HG03139 (cell line): ENCODE data around the gene PKNOX2.

ENCODE experiments used
- ATAC-seq: cut with Tn5 transposase; IDR thresholded peaks from one replicate; pipeline ENCODE4 v1.9.1; 2021; ENCODE audit not compliant: unreplicated experiment

The PKNOX2 gene

GRCh38 chr11:125332821-125333220 lies 168.3 kb downstream of the PKNOX2 start:
- no peak for ATAC-seq

- ATAC-seq: no peak
These were observed 169.0 kb downstream of the PKNOX2 start for GRCh38 chr11:125333354-125334073.

GRCh38 chr11:125335106-125335505 lies 170.6 kb downstream of the PKNOX2 start:
- no peak for ATAC-seq

- ATAC-seq: no peak
These were observed 173.6 kb downstream of the PKNOX2 start for GRCh38 chr11:125337836-125338834.

DNA sequence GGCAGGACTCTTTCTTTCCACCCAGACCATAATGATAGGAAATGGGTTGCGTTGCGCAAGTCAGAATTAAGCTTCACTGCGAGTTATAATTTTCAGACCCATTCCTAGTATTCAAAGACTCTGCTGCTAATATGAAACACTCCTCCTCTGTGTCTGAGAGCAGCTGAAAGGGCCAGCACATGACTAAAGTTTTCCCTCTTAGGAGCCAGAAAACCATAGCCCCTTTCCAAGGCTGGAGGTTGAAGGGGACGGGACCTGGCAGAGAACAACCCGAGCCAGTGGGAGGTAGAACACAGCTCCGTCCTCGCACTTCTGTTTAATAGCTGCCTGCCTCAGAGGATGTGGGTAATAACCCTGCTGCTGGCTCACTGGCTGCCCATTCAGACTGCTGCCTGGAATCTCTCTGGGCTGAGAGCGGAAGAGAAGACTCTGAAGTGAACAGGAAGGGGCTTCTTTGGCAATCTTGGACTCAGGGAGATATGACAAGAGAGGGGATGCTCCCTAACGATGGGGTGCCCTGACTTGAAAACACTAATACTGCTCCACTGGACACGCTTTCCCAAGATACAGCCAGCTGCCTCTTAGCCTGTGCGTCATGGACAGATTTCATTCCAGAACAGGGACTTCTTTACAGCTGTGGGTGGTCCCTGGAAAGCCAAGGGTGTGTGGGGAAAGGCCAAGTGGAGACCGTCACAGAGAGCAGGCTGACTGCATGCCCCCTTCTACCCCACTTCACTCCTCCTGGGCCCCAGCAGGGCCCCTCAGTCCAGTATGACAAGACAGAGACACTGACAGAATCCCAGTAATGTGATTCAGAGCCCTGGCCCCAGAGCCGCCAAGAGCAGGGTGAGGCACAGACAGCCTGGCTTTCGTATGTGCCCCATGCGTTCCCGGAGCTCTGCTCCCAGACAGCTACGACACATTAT lies 174.6 kb downstream of the PKNOX2 start:
- no peak for ATAC-seq

GRCh38 chr11:125341676-125342075 lies 177.1 kb downstream of the PKNOX2 start:
- ATAC-seq: no peak

DNA sequence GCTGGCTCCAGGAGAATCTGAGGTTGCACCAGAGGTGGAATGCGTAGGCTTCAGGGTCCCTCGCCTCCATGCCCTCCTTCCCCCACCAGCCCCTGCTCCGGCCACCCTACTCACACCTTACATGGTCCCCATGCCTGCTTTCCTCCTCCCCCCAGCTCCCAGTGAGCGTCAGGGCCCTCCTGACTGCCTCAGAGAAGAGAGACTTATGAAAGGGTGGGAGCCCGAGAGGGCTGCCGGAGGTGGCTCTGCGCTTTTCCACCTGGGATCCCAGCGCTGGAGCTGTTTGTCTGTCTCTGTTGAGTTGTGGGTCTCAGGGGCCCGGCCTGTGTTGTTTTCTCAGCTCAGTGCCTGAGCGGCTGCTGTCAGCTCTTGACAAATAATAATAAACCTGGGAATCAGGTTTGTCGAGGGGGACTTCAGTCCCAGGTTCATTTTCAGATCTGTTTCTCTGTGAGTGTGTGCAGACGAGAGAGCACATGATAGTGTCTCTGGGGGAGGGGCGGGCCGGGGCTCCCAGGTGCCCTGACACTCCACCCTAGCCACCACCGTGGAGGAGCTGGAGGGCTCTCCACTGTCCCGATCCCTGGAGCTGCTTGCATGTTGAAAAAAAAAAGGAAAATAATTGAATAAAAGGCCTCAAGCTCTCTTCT lies 177.9 kb downstream of the PKNOX2 start:
- no peak for ATAC-seq

DNA sequence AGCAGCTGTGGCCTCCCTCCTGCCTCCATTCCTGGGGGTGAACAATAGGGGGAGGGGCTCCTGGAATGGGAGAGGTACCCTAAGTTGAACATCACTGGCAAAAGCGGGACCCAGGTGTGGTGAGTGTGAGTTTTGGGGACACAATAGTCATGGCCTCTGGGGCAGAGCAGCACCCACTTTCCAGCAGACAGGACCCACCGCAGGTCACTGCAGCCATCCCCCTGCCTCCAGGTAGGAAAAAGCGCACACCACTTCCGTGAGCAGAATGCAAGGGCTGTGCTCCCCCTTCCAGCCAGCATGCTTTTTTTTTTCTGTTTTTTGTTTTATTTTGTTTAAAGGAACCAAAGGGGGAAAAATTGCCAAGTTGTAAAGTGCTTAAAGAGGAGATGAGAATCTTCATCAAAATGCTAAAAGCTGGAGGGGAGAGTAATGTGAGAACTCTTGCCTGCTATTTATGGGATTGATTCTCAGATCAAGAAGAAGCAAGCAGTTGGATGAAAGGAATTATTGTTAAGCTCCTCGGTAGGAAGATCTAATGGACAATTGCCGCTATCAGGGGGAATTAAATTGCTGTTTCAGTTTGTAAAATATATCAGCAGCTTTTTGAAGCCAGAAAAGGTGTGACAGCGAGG lies 178.7 kb downstream of the PKNOX2 start:
- ATAC-seq: no peak

DNA sequence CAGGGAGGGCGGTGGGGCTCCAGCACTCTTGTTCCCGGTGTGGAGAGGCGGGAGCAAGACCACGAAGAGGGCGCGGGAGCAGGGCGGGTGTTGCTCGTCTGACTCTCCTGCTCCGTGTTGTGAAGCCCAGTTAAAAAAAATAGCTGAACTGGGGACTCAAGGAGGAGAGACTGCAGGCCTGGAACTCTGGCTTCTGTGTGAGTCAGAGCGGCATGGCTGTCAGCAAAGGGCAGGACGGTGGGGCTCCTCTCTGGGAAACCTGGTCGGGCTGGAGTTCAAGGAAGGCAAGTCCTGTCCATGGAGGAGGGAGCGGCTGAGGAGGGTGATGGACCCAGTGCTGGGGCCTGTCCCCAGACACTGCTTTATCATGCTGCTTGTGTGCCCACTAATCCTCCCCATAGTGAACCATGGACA lies 179.2 kb downstream of the PKNOX2 start:
- no peak for ATAC-seq

DNA sequence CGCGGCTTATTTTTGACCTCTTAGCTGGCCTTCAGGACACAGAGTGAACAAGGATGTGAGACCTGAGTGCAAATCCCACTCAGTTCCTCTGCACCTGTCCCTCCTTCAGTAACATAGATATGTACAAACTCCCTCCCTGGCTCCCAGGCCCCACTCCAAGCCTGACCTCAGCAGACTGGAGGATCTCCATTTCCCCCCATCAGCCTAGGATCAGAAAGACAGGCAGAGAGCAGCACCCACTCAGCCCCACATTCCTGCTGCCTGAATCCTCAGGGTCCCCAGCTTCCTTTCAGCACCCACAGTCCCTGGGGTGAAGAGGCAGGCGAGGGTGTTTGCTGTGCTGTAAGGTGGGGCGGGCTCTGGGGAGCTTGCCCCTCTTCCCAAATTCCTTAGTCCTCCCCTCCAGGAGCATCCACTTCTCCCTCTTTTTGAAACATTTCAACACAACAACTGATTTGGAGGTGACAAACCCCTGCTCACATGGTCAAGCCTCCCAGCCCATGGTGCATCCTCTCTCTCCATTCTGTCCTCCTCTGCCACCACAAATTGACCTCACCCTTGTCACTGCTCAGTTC lies 180.4 kb downstream of the PKNOX2 start:
- ATAC-seq: no peak

DNA sequence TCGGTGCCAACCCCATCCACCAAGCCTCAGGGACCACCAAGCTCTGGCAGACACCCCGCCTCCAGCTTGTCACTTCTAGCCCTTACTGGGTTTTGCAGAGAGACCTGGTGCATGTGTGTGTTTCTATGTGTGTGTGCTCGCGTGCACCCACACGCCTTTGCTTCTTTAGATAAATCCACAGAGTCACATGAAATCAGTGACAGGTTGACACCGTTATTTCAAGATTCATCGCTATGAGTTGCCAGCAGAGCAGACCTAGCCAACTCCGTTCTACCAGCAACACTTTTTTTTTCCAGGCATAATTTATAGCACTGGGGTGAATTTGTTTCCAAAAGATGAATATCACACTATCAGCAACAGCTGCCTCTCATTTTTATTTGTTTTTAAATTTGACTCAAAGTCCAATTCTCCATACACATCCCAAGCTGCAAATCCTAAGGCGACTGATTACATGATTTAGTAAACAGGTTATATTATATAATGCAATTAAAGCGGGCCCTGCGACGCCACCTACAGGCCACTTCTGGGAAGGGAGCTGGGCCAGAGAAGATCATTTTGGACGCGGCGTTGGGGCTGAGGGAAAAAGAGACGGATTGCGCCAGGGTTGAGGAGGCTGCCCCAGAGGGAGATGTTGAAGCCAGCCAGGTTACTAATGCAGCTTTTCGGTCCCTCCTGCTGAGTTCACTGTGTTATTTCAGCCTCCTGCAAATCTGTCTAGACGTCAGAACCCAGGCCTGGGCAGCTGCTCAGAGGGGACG lies 181.0 kb downstream of the PKNOX2 start:
- no peak for ATAC-seq

GRCh38 chr11:125346179-125346530 lies 181.6 kb downstream of the PKNOX2 start:
- ATAC-seq: no peak

GRCh38 chr11:125346565-125347260 lies 182.2 kb downstream of the PKNOX2 start:
- ATAC-seq: no peak

- ATAC-seq: no peak
These were observed 182.7 kb downstream of the PKNOX2 start for GRCh38 chr11:125347261-125347585.

DNA sequence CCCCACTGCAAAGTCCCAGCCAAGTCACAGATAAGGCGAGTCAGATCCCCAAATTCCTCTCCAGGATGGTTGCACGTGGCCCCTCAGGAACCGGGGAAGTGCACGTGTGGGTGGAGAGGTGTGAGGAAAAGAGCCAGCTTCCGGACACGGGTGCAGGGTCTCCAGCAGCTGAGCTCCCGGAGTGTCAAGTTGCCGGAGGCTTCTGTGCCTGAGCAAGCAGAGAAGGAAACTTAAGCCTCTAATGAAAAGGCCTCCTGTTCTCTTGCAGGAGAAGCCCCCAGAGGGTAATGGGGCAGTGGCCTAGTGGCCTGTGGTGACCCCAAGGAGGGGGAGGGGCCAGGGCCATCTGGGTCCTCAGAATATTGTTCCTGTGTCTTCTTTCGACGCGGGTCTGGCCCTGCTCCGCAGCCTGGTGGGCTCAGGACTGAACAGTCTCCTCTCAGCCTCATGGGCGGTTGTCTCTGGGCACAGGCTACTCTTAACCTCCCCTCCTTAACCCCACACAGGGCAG lies 183.6 kb downstream of the PKNOX2 start:
- no peak for ATAC-seq

GRCh38 chr11:125348674-125349309 lies 184.2 kb downstream of the PKNOX2 start:
- no peak for ATAC-seq

- no peak for ATAC-seq
These were observed 185.9 kb downstream of the PKNOX2 start for GRCh38 chr11:125350206-125351032.
